MCF 10A (cell line): ENCODE results near the gene ARHGAP30. TPM values are rescaled to one million over a fixed set of nuclear protein-coding genes. Genes with fewer than 3 reads are reported as not detected.

ENCODE experiments used
- BruUV-seq: library from RNA; stranded (reverse); fragments of 400-500 nt; replicated peaks from 2 replicates; lab custom pipeline; 2021; lab: Mats Ljungman, UMichigan
- CTCF ChIA-PET: fragments of 300-600 bp; sonication (Branson Sonifier 250); formaldehyde crosslinking; extraction: SDS; loops from one replicate; lab custom pipeline; 2021; ENCODE audit warnings: antibody characterized with exemption, inconsistent platforms; lab: Yijun Ruan, JAX
- POLR2A ChIA-PET: fragments of 300-600, 350-650 bp; sonication (Branson Sonifier 250); formaldehyde crosslinking; extraction: SDS; loops from one replicate; lab custom pipeline; 2020; ENCODE audit warnings: antibody characterized with exemption, inconsistent platforms; lab: Yijun Ruan, JAX
- DNase-seq: peaks from one replicate; pipeline ENCODE4 v3.0.0-alpha.2; 2018; ENCODE audit not compliant: unreplicated experiment
- H3K27ac Mint-ChIP-seq: one replicate; pipeline ENCODE4 v1.8.0; 2022; ENCODE audit warnings: mild to moderate bottlenecking, low read depth, mixed read lengths; ENCODE audit not compliant: unreplicated experiment
- H3K27me3 Mint-ChIP-seq: one replicate; pipeline ENCODE4 v1.8.0; 2022; ENCODE audit warnings: mixed read lengths; ENCODE audit not compliant: insufficient read depth, unreplicated experiment
- H3K36me3 Mint-ChIP-seq: one replicate; pipeline ENCODE4 v1.8.0; 2022; ENCODE audit warnings: mild to moderate bottlenecking, moderate library complexity, mixed read lengths; ENCODE audit not compliant: insufficient read depth, unreplicated experiment
- H3K4me1 Mint-ChIP-seq: one replicate; pipeline ENCODE4 v1.8.0; 2022; ENCODE audit warnings: mixed read lengths; ENCODE audit not compliant: insufficient read depth, unreplicated experiment
- H3K4me3 Mint-ChIP-seq: one replicate; pipeline ENCODE4 v1.8.0; 2022; ENCODE audit warnings: mild to moderate bottlenecking, moderate library complexity, mixed read lengths; ENCODE audit not compliant: unreplicated experiment
- H3K9me3 Mint-ChIP-seq: one replicate; pipeline ENCODE4 v1.8.0; 2022; ENCODE audit warnings: mixed read lengths; ENCODE audit not compliant: unreplicated experiment
- CTCF ChIP-seq: fragments of 200-600 bp; IDR thresholded peaks from one replicate; pipeline ENCODE4 v1.8.0; 2022; ENCODE audit warnings: antibody characterized with exemption, mild to moderate bottlenecking; ENCODE audit not compliant: unreplicated experiment
- intact Hi-C: fragments of 100-400 bp; cut with micrococcal nuclease; formaldehyde crosslinking; loops from 2 replicates; pipeline ENCODE4 v1.14.1; 2022
- total RNA-seq: library from RNA; stranded (reverse); gene quantifications from 2 replicates; pipeline ENCODE4 v1.2.3, GENCODE V29; 2022

ARHGAP30 gene
- total RNA-seq, 1 experiment from 2014 or later: 0.58 TPM

GRCh38 chr1:161088587-161089110 is 19.0 kb upstream of the ARHGAP30 start:
- H3K36me3 Mint-ChIP-seq: peaks cover 6% of the 10 kb centered on the region
- peak; percentile 42 for DNase-seq
- no peak overlapping the region for H3K27ac Mint-ChIP-seq
- ChIA-PET POLR2A (interaction anchor here (1.1 to 1.4 kb wide), 3 partner anchors 9 to 70 kb away, joined by 3 to 5 read pairs (median 3); no protein-coding TSS in a partner anchor), CTCF (interaction anchor here (0.6 to 6.5 kb wide), 8 partner anchors 8 to 64 kb away, joined by 3 to 80 read pairs (median 3); partner anchors contain the start of genes KLHDC9 and USF1)
- H3K27me3 Mint-ChIP-seq: no peaks in the 10 kb centered on the region
- BruUV-seq: no TSS peak
- peaks cover 50% of the 10 kb centered on the region for H3K4me1 Mint-ChIP-seq
- intact Hi-C loops: loop anchor here (10.0 kb wide), 1 partner anchor 744 kb away; the partner anchor contains the start of genes COPA and NCSTN
- TF ChIP-seq CTCF: no peak
- H3K4me3 Mint-ChIP-seq: no peak overlapping the region
- H3K9me3 Mint-ChIP-seq: no peaks in the 10 kb centered on the region

- no peak for DNase-seq
- no TSS peak for BruUV-seq
- H3K27me3 Mint-ChIP-seq: no peaks in the 10 kb centered on the region
- ChIA-PET CTCF (interaction anchor here (0.5 to 7.0 kb wide), 9 partner anchors 11 to 663 kb away, joined by 3 to 80 read pairs (median 4); partner anchors contain the start of genes ARHGAP30, DUSP12, KLHDC9 and USF1), POLR2A (interaction anchor here (0.7 to 2.3 kb wide), 9 partner anchors 9 to 75 kb away, joined by 3 to 10 read pairs (median 4); partner anchors contain the start of genes NIT1, PFDN2 and USF1)
- no peak for TF ChIP-seq CTCF
- peak overlapping the region; percentile 17 for H3K27ac Mint-ChIP-seq
- H3K36me3 Mint-ChIP-seq: peaks cover 6% of the 10 kb centered on the region
- no peak overlapping the region for H3K4me3 Mint-ChIP-seq
- intact Hi-C loops: loop anchor here (10.0 kb wide), 1 partner anchor 742 kb away; the partner anchor contains the start of genes COPA and NCSTN
- H3K9me3 Mint-ChIP-seq: no peaks in the 10 kb centered on the region
- peaks cover 60% of the 10 kb centered on the region for H3K4me1 Mint-ChIP-seq
Observed at GRCh38 chr1:161086457-161086856, 16.8 kb upstream of the ARHGAP30 start.

- intact Hi-C loops: loop anchor here (10.0 kb wide), 1 partner anchor 740 kb away; the partner anchor contains the start of genes COPA and NCSTN
- Mint-ChIP-seq H3K27me3 (no peaks in the 10 kb centered on the region), H3K4me3 (no peak overlapping the region), H3K9me3 (no peaks in the 10 kb centered on the region), H3K36me3 (peaks cover 6% of the 10 kb centered on the region), H3K4me1 (peaks cover 73% of the 10 kb centered on the region), H3K27ac (peak overlapping the region; percentile 17)
- TF ChIP-seq CTCF: no peak
- ChIA-PET CTCF (interaction anchor here (0.6 to 7.0 kb wide), 9 partner anchors 12 to 1326 kb away, joined by 3 to 80 read pairs (median 4); partner anchors contain the start of gene KLHDC9), POLR2A (interaction anchor here (0.5 to 3.4 kb wide), 5 partner anchors 10 to 81 kb away, joined by 3 to 29 read pairs (median 10); partner anchors contain the start of gene F11R)
- no TSS peak for BruUV-seq
- no peak for DNase-seq
Observed at GRCh38 chr1:161085165-161085564, 15.5 kb upstream of the ARHGAP30 start.

- H3K9me3 Mint-ChIP-seq: no peaks in the 10 kb centered on the region
- ChIA-PET POLR2A (interaction anchor here (0.7 to 3.4 kb wide), 5 partner anchors 9 to 234 kb away, joined by 3 to 29 read pairs (median 14); partner anchors contain the start of genes F11R and USF1), CTCF (interaction anchor here (0.5 to 7.0 kb wide), 8 partner anchors 11 to 133 kb away, joined by 3 to 80 read pairs (median 6); partner anchors contain the start of gene KLHDC9)
- no peak for TF ChIP-seq CTCF
- no peaks in the 10 kb centered on the region for H3K27me3 Mint-ChIP-seq
- peak overlapping the region; percentile 17 for H3K27ac Mint-ChIP-seq
- peaks cover 76% of the 10 kb centered on the region for H3K4me1 Mint-ChIP-seq
- peaks cover 6% of the 10 kb centered on the region for H3K36me3 Mint-ChIP-seq
- intact Hi-C loops: loop anchor here (10.0 kb wide), 1 partner anchor 740 kb away; the partner anchor contains the start of genes COPA and NCSTN
- DNase-seq: no peak
- no peak overlapping the region for H3K4me3 Mint-ChIP-seq
- BruUV-seq: no TSS peak
Observed at GRCh38 chr1:161084597-161084988, 14.9 kb upstream of the ARHGAP30 start.
